CD4-positive, alpha-beta T cell (primary cell): Measurements from ENCODE around the gene SLC24A4. TPM values are rescaled to one million over a fixed set of nuclear protein-coding genes. Genes with fewer than 3 reads are reported as not detected.

Source experiments
- ATAC-seq: fragments of 200-7000 bp; cut with Tn5 transposase; one replicate; pipeline ENCODE4 v1.10.0; 2022; ENCODE audit warnings: mild to moderate bottlenecking; ENCODE audit not compliant: poor library complexity
- CTCF ChIA-PET: fragments of 350-600 bp; sonication (Branson Sonifier 250); formaldehyde crosslinking; loops from one replicate; lab custom pipeline; 2021; ENCODE audit warnings: antibody characterized with exemption, inconsistent platforms; lab: Charles Lee
- POLR2A ChIA-PET: fragments of 350-600 bp; sonication (Branson Sonifier 250); formaldehyde crosslinking; loops from one replicate; lab custom pipeline; 2021; ENCODE audit warnings: antibody characterized with exemption, inconsistent platforms; lab: Charles Lee
- DNase-seq, 14 experiments: peaks; one replicate each; pipeline ENCODE4 v3.0.0-alpha.2; 2013 to 2020; ENCODE audit warnings: mixed read lengths in 2 of 14
- H3K27ac ChIP-seq, 2 donors: one replicate each; pipeline versions ENCODE4 v1.5.1 to v1.7.0; 2013; ENCODE audit warnings: low read length in 2 of 2, low read depth in 1 of 2, mild to moderate bottlenecking in 1 of 2
- H3K27me3 ChIP-seq, 2 experiments: 1 replicate in 1 of 2; 2 replicates in 1 of 2; pipeline versions ENCODE4 v1.6.1 to v1.7.0; 2013; ENCODE audit warnings: low read length in 2 of 2, control low read depth in 1 of 2, mild to moderate bottlenecking in 1 of 2, moderate library complexity in 1 of 2; ENCODE audit not compliant: insufficient read depth in 2 of 2, control insufficient read depth in 1 of 2
- H3K36me3 ChIP-seq: one replicate; pipeline ENCODE4 v1.6.1; 2013; ENCODE audit warnings: low read length, control low read depth; ENCODE audit not compliant: insufficient read depth
- H3K4me1 ChIP-seq: one replicate; pipeline ENCODE4 v1.6.1; 2013; ENCODE audit warnings: low read length, control low read depth; ENCODE audit not compliant: insufficient read depth
- H3K4me3 ChIP-seq: one replicate; pipeline ENCODE4 v1.5.1; 2013; ENCODE audit warnings: mild to moderate bottlenecking, low read length, moderate library complexity
- H3K9me3 ChIP-seq, 2 experiments: 1 replicate in 1 of 2; 2 replicates in 1 of 2; pipeline versions ENCODE4 v1.6.1 to v1.7.0; 2013; ENCODE audit warnings: low read length in 2 of 2, mild to moderate bottlenecking in 2 of 2, control low read depth in 1 of 2, moderate library complexity in 1 of 2; ENCODE audit not compliant: control insufficient read depth in 1 of 2, insufficient read depth in 1 of 2
- H3K27ac Mint-ChIP-seq: one replicate; pipeline ENCODE4 v1.8.0; 2020; ENCODE audit warnings: mixed read lengths
- H3K27me3 Mint-ChIP-seq: one replicate; pipeline ENCODE4 v1.8.0; 2021; ENCODE audit warnings: mixed read lengths
- H3K36me3 Mint-ChIP-seq: one replicate; pipeline ENCODE4 v1.8.0; 2021; ENCODE audit warnings: low read depth, mixed read lengths
- H3K4me1 Mint-ChIP-seq: one replicate; pipeline ENCODE4 v1.8.0; 2021; ENCODE audit warnings: low read depth, mixed read lengths
- H3K4me3 Mint-ChIP-seq: one replicate; pipeline ENCODE4 v1.8.0; 2020; ENCODE audit warnings: mild to moderate bottlenecking, mixed read lengths
- H3K9me3 Mint-ChIP-seq: one replicate; pipeline ENCODE4 v1.8.0; 2020; ENCODE audit warnings: mixed read lengths
- CTCF ChIP-seq: fragments of 200-600 bp; IDR thresholded peaks from one replicate; pipeline ENCODE4 v1.8.0; 2022; ENCODE audit warnings: antibody characterized with exemption, mild to moderate bottlenecking
- intact Hi-C, 2 experiments: fragments of 100-400 bp; cut with DNase I in 1 of 2; cut with micrococcal nuclease in 1 of 2; formaldehyde crosslinking; loops; one replicate each; pipeline versions ENCODE4 v1.15.1 to v1.9.0; 2023 to 2025; cut with DNase I, micrococcal nuclease
- total RNA-seq, 174 experiments: library from RNA in 2 of 174; stranded (reverse) in 2 of 174; gene quantifications; one replicate each; pipeline ENCODE4 v1.2.3 and lab custom pipeline; 2021 to 2026

Gene SLC24A4
- total RNA-seq, 2 experiments from 2014 or later, result 0.11 to 0.19 TPM

GRCh38 chr14:92459030-92459949 is 136.3 kb downstream of the SLC24A4 start:
- intact Hi-C loops, result no loop called here
- peaks cover 16% of the 10 kb centered on the region for H3K4me1 ChIP-seq
- no peaks in the 10 kb centered on the region for H3K27me3 Mint-ChIP-seq
- no peaks in the 10 kb centered on the region for H3K9me3 ChIP-seq
- H3K4me1 Mint-ChIP-seq, result peaks cover 19% of the 10 kb centered on the region
- ChIA-PET CTCF (no interaction called here), POLR2A (no interaction called here)
- H3K4me3 Mint-ChIP-seq, result no peak overlapping the region
- no peaks in the 10 kb centered on the region for H3K36me3 Mint-ChIP-seq
- no peak for ATAC-seq
- no peak for DNase-seq
- H3K9me3 Mint-ChIP-seq, result no peaks in the 10 kb centered on the region
- no peak for TF ChIP-seq CTCF
- H3K36me3 ChIP-seq, result no peaks in the 10 kb centered on the region
- no peak overlapping the region for H3K27ac ChIP-seq
- no peaks in the 10 kb centered on the region for H3K27me3 ChIP-seq
- no peak overlapping the region for H3K27ac Mint-ChIP-seq
- H3K4me3 ChIP-seq, result no peak overlapping the region

- H3K27ac ChIP-seq, result no peak overlapping the region
- Mint-ChIP-seq H3K4me3 (no peak overlapping the region), H3K4me1 (peaks cover 19% of the 10 kb centered on the region), H3K9me3 (no peaks in the 10 kb centered on the region), H3K27ac (no peak overlapping the region), H3K36me3 (no peaks in the 10 kb centered on the region), H3K27me3 (no peaks in the 10 kb centered on the region)
- intact Hi-C loops, result no loop called here
- TF ChIP-seq CTCF, result no peak
- no peak for DNase-seq
- H3K9me3 ChIP-seq, result no peaks in the 10 kb centered on the region
- POLR2A ChIA-PET, result no interaction called here
- no peak overlapping the region for H3K4me3 ChIP-seq
- peaks cover 16% of the 10 kb centered on the region for H3K4me1 ChIP-seq
- H3K27me3 ChIP-seq, result no peaks in the 10 kb centered on the region
- H3K36me3 ChIP-seq, result no peaks in the 10 kb centered on the region
- no peak for ATAC-seq
- CTCF ChIA-PET, result no interaction called here
Measured at GRCh38 chr14:92459950-92460421, 137.0 kb downstream of the SLC24A4 start.

DNA sequence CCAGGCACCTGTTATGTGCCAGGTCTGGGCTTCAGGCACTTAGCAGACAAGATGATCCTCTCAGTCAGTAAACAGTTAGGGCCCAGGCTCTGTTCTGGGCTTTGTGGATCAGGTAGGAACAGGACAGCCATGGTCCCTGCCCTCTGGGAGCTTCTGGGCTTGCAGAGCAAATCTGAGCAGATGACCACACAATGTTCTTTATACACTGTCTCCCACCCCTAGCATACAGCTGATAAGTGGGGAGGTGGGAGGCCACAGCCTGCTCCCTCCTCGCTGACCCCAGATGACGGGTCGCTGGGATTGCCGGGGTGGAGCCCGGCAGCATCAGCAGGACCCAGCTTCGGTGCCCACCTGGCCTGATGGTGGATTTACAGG is 137.6 kb downstream of the SLC24A4 start:
- Mint-ChIP-seq H3K9me3 (no peaks in the 10 kb centered on the region), H3K27me3 (no peaks in the 10 kb centered on the region), H3K4me1 (peaks cover 19% of the 10 kb centered on the region), H3K4me3 (no peak overlapping the region), H3K36me3 (no peaks in the 10 kb centered on the region), H3K27ac (no peak overlapping the region)
- Histone ChIP-seq H3K27ac (no peak overlapping the region), H3K4me3 (no peak overlapping the region), H3K36me3 (no peaks in the 10 kb centered on the region), H3K4me1 (peaks cover 16% of the 10 kb centered on the region), H3K27me3 (no peaks in the 10 kb centered on the region), H3K9me3 (no peaks in the 10 kb centered on the region)
- no peak for TF ChIP-seq CTCF
- ATAC-seq (no peak), DNase-seq (no peak)
- ChIA-PET POLR2A (no interaction called here), CTCF (no interaction called here)
- intact Hi-C loops, result no loop called here
